Activated CD8-positive, alpha-beta memory T cell treated with anti-CD3 and anti-CD28 coated beads, Interleukin-2, amount 50 U/mL, for 4 hours (primary cell): ENCODE measurements around the gene PROM2.

Source experiments
- DNase-seq: peaks from one replicate; pipeline ENCODE4 v3.0.0-alpha.2; 2020

Gene PROM2

GRCh38 chr2:95325026-95325425 is 50.8 kb downstream of the PROM2 start:
- no peak for DNase-seq

- no peak for DNase-seq
Measured at GRCh38 chr2:95325590-95326432, 51.6 kb downstream of the PROM2 start.

GRCh38 chr2:95326433-95327140 is 52.3 kb downstream of the PROM2 start:
- DNase-seq, result no peak

- no peak for DNase-seq
Measured at GRCh38 chr2:95327861-95328260, 53.6 kb downstream of the PROM2 start.

GRCh38 chr2:95328358-95329125 is 54.3 kb downstream of the PROM2 start:
- DNase-seq, result no peak

GRCh38 chr2:95329401-95329800 is 55.2 kb downstream of the PROM2 start:
- no peak for DNase-seq

GRCh38 chr2:95329891-95330793 is 55.9 kb downstream of the PROM2 start:
- DNase-seq, result no peak

- DNase-seq, result no peak
Measured at GRCh38 chr2:95330794-95331338, 56.6 kb downstream of the PROM2 start.

- no peak for DNase-seq
Measured at GRCh38 chr2:95331606-95332005, 57.4 kb downstream of the PROM2 start.

- no peak for DNase-seq
Measured at GRCh38 chr2:95332036-95332435, 57.8 kb downstream of the PROM2 start.

GRCh38 chr2:95333056-95333455 is 58.8 kb downstream of the PROM2 start:
- DNase-seq, result no peak

- no peak for DNase-seq
Measured at GRCh38 chr2:95333888-95334338, 59.7 kb downstream of the PROM2 start.

- no peak for DNase-seq
Measured at GRCh38 chr2:95334916-95335641, 60.8 kb downstream of the PROM2 start.

- no peak for DNase-seq
Measured at GRCh38 chr2:95336406-95336805, 62.2 kb downstream of the PROM2 start.

GRCh38 chr2:95337829-95338228 is 63.6 kb downstream of the PROM2 start:
- DNase-seq, result no peak
